HG03025 (cell line): ENCODE data around the gene PRSS16.
"Not testable (repeated sequence)": the region's sequence is repeated elsewhere in the genome, so short reads cannot be mapped to it uniquely, and the experiment has no call there.

Source experiments
- ATAC-seq: cut with Tn5 transposase; IDR thresholded peaks from one replicate; pipeline ENCODE4 v1.9.1; 2021; ENCODE audit warnings: mild to moderate bottlenecking, moderate library complexity; ENCODE audit not compliant: unreplicated experiment, low FRiP score

Gene PRSS16

GRCh38 chr6:27247133-27247836, at the start of gene PRSS16:
Gene PRSS16, plus strand, starts transcription at chr6:27247701. Its CDS starts 37 bp downstream, at chr6:27247738.
- ATAC-seq: no peak

- no peak for ATAC-seq
These were observed 41.9 kb upstream of the PRSS16 start for GRCh38 chr6:27205375-27206278.

- ATAC-seq: no peak
These were observed 40.7 kb upstream of the PRSS16 start for GRCh38 chr6:27206806-27207205.

- ATAC-seq: no peak
These were observed 39.5 kb upstream of the PRSS16 start for GRCh38 chr6:27208042-27208441.

GRCh38 chr6:27209196-27209595, 38.3 kb upstream of the PRSS16 start:
- no peak for ATAC-seq

GRCh38 chr6:27209659-27210269, 37.7 kb upstream of the PRSS16 start:
- ATAC-seq: no peak

GRCh38 chr6:27213091-27213517, 34.4 kb upstream of the PRSS16 start:
- not testable (repeated sequence) for ATAC-seq

- ATAC-seq: no peak
These were observed 33.9 kb upstream of the PRSS16 start for GRCh38 chr6:27213544-27214125.

GRCh38 chr6:27214126-27214601, 33.3 kb upstream of the PRSS16 start:
- ATAC-seq: no peak

- no peak for ATAC-seq
These were observed 30.6 kb upstream of the PRSS16 start for GRCh38 chr6:27216874-27217273.

GRCh38 chr6:27222971-27223370, 24.5 kb upstream of the PRSS16 start:
- ATAC-seq: not testable (repeated sequence)

GRCh38 chr6:27224729-27225128, 22.8 kb upstream of the PRSS16 start:
- no peak for ATAC-seq

- no peak for ATAC-seq
These were observed 18.5 kb upstream of the PRSS16 start for GRCh38 chr6:27228963-27229477.

GRCh38 chr6:27230758-27231111, 16.8 kb upstream of the PRSS16 start:
- no peak for ATAC-seq

GRCh38 chr6:27234576-27234975, 12.9 kb upstream of the PRSS16 start:
- ATAC-seq: no peak

- no peak for ATAC-seq
These were observed 10.3 kb upstream of the PRSS16 start for GRCh38 chr6:27237089-27237803.

- ATAC-seq: no peak
These were observed 9.2 kb upstream of the PRSS16 start for GRCh38 chr6:27238010-27238983.

GRCh38 chr6:27239258-27239657, 8.2 kb upstream of the PRSS16 start:
- ATAC-seq: no peak

- ATAC-seq: no peak
These were observed 6.1 kb upstream of the PRSS16 start for GRCh38 chr6:27241443-27241842.
